Measurements from ENCODE around the gene TLR3. TPM values are rescaled to one million over a fixed set of nuclear protein-coding genes. Genes with fewer than 3 reads are reported as not detected.
A peak's percentile ranks its signal among the peaks of the same experiment; 100 is the strongest.

TLR3 gene
- total RNA-seq, 1 donor from 2014 or later: not detected

DNA sequence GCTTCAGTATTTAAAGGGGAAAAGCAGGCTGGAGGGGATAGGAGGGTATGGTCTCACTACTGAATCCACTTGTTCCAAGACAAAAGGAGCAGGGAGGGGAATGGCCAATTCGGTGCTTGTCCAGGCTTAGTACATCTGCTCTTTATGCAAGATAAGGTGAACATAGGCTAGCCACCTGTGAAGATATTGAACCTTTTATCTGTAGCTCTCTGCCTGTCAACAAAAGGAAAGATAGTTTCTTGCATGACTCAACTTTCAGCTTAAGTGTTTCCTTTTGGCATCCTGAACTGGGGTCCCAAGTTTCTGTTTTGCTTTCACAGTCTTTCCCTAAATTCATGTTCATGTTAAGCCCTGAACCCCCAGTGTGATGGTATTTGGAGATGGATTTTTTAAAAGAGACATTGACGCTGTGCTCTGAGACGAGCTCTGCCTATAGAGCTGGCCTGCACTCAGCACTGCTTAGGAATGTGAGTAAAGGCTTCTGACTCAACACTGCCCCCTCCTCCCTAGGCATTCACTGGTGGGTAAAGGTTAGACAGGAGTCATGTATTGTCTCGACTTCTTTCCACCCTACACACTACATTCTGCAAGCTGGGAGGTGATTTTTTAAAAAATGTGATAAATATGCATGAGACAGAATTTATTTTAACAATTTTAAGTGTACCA lies 63.8 kb downstream of the TLR3 start:
- peak; percentile 47 for DNase-seq (ENCODE audit: low spot score)
- Mint-ChIP-seq H3K4me1 (ENCODE audit: unreplicated experiment) (no peaks in the 10 kb centered on the region), H3K36me3 (ENCODE audit: low read depth, unreplicated experiment) (no peaks in the 10 kb centered on the region), H3K27me3 (ENCODE audit: unreplicated experiment) (peaks cover 3% of the 10 kb centered on the region), H3K27ac (ENCODE audit: unreplicated experiment) (no peak overlapping the region), H3K4me3 (ENCODE audit: unreplicated experiment) (no peak overlapping the region), H3K9me3 (ENCODE audit: unreplicated experiment) (no peaks in the 10 kb centered on the region)
- TF ChIP-seq, protein P1, sequence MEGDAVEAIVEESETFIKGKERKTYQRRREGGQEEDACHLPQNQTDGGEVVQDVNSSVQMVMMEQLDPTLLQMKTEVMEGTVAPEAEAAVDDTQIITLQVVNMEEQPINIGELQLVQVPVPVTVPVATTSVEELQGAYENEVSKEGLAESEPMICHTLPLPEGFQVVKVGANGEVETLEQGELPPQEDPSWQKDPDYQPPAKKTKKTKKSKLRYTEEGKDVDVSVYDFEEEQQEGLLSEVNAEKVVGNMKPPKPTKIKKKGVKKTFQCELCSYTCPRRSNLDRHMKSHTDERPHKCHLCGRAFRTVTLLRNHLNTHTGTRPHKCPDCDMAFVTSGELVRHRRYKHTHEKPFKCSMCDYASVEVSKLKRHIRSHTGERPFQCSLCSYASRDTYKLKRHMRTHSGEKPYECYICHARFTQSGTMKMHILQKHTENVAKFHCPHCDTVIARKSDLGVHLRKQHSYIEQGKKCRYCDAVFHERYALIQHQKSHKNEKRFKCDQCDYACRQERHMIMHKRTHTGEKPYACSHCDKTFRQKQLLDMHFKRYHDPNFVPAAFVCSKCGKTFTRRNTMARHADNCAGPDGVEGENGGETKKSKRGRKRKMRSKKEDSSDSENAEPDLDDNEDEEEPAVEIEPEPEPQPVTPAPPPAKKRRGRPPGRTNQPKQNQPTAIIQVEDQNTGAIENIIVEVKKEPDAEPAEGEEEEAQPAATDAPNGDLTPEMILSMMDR (IDR thresholded peaks at IDR 0.05; ENCODE audit: unreplicated experiment): no peak

DNA sequence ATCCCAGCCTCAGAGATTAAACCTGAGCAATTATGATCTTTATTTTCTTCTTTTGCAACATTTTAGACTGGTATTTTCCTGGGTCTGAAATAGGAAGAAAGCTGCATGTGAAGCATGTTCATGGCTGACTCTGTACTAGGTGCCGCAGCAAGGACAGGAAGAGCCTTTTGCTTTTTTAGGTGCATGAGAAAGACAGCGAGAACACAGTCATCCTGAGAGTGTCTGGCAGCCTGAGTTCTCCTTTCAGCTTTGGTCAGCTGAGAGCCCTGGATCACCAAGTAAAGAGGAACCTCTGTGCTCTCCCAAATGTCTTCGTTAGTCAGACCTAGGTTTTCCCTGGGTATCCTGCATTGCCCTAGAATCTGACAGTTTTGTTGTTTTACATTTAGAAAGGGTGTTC lies 65.3 kb downstream of the TLR3 start:
- Mint-ChIP-seq H3K27ac (ENCODE audit: unreplicated experiment) (no peak overlapping the region), H3K36me3 (ENCODE audit: low read depth, unreplicated experiment) (no peaks in the 10 kb centered on the region), H3K4me3 (ENCODE audit: unreplicated experiment) (no peak overlapping the region), H3K9me3 (ENCODE audit: unreplicated experiment) (no peaks in the 10 kb centered on the region), H3K4me1 (ENCODE audit: unreplicated experiment) (no peaks in the 10 kb centered on the region), H3K27me3 (ENCODE audit: unreplicated experiment) (peaks cover 2% of the 10 kb centered on the region)
- no peak for DNase-seq (ENCODE audit: low spot score)
- TF ChIP-seq, protein P1 (IDR thresholded peaks at IDR 0.05; ENCODE audit: unreplicated experiment): no peak

DNA sequence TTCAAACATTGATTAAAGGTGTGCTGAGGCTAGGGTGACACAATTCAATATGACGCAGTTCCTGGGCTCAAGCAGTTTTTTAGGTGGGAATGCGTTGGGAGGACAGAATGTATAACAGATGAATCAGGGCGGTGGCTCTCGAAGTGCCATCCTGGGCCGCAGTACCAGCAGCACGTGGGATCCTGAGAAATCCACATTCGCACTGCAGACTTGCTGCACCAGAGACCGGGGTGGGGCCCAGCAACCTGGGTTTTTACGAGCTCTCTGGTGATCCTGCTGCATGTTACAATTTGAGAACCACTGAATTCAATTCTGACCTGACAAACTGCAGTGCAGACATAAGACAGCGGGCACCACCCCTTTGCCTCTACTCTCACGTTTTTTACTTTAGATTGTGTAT lies 65.9 kb downstream of the TLR3 start:
- no peaks in the 10 kb centered on the region for H3K36me3 Mint-ChIP-seq (ENCODE audit: low read depth, unreplicated experiment)
- H3K27ac Mint-ChIP-seq (ENCODE audit: unreplicated experiment): no peak overlapping the region
- H3K27me3 Mint-ChIP-seq (ENCODE audit: unreplicated experiment): no peaks in the 10 kb centered on the region
- H3K4me3 Mint-ChIP-seq (ENCODE audit: unreplicated experiment): no peak overlapping the region
- no peaks in the 10 kb centered on the region for H3K4me1 Mint-ChIP-seq (ENCODE audit: unreplicated experiment)
- H3K9me3 Mint-ChIP-seq (ENCODE audit: unreplicated experiment): no peaks in the 10 kb centered on the region
- no peak for DNase-seq (ENCODE audit: low spot score)
- TF ChIP-seq, protein P1 (IDR thresholded peaks at IDR 0.05; ENCODE audit: unreplicated experiment): no peak

DNA sequence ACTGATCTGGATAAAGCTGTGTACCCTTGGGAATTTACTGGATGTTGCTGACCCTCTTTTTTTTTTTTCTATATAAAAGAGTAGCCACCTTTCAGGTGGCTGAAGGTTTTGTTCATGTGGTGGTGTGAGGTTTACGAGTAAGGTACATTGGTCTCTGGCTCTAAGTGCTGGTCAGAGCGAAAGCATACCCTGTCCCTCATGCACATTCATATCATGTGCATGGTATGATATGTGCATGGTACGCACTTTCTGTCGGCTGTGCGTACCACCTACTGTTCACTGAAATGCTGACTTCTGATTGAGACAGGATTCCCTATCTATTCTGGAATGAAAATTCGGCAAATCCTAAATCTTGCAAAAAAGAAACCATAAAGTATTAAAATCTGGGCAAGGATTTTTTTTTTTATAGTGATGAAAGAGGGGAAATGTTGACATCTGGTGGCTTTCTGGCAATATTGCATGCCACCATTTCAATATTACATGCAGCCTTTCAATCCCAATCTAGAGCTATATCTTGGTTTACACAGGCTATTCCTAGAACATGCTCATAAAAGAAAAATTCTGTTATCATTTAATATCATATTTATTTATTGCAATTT lies 68.3 kb downstream of the TLR3 start:
- no peaks in the 10 kb centered on the region for H3K27me3 Mint-ChIP-seq (ENCODE audit: unreplicated experiment)
- DNase-seq (ENCODE audit: low spot score): no peak
- H3K4me3 Mint-ChIP-seq (ENCODE audit: unreplicated experiment): no peak overlapping the region
- TF ChIP-seq, protein P1 (IDR thresholded peaks at IDR 0.05; ENCODE audit: unreplicated experiment): peak; percentile 63
- no peaks in the 10 kb centered on the region for H3K9me3 Mint-ChIP-seq (ENCODE audit: unreplicated experiment)
- H3K4me1 Mint-ChIP-seq (ENCODE audit: unreplicated experiment): no peaks in the 10 kb centered on the region
- H3K36me3 Mint-ChIP-seq (ENCODE audit: low read depth, unreplicated experiment): no peaks in the 10 kb centered on the region
- H3K27ac Mint-ChIP-seq (ENCODE audit: unreplicated experiment): no peak overlapping the region

Other genes with a start within 250 kb of the TLR3 start
- gene FAM149A, start 35.5 kb downstream of the TLR3 start, total RNA-seq (ENCODE audit: unreplicated experiment): 0.33 TPM
- 4.5 TPM for gene CYP4V2, start 122.4 kb downstream of the TLR3 start, total RNA-seq (ENCODE audit: unreplicated experiment)
- gene KLKB1, start 158.4 kb downstream of the TLR3 start, total RNA-seq (ENCODE audit: unreplicated experiment): 0.46 TPM
- gene F11, start 197.0 kb downstream of the TLR3 start, total RNA-seq (ENCODE audit: unreplicated experiment): 0.31 TPM

All from endothelial cell (in vitro differentiated cells).